Astrocyte (in vitro differentiated cells and primary cell): ENCODE results near the gene MS4A2.

Experiments
- CTCF ChIP-seq: IDR thresholded peaks from 2 replicates; pipeline ENCODE4 v1.5.1; 2011; ENCODE audit warnings: low read depth, mild to moderate bottlenecking, inconsistent platforms, low read length, moderate library complexity; ENCODE audit not compliant: insufficient read depth
- EZH2 ChIP-seq: IDR thresholded peaks from 2 replicates; pipeline ENCODE4 v1.6.1; 2012; ENCODE audit warnings: mild to moderate bottlenecking, low read length, inconsistent platforms; ENCODE audit not compliant: insufficient read depth

GRCh38 chr11:60084631-60085273 lies 3.7 kb upstream of the MS4A2 start:
- TF ChIP-seq CTCF = no peak
- no peak for TF ChIP-seq EZH2
